Small intestine (tissue), 7 donors: ENCODE measurements around the gene AMZ1. TPM values are rescaled to one million over a fixed set of nuclear protein-coding genes. Genes with fewer than 3 reads are reported as not detected.

ENCODE experiments used
- DNase-seq, 2 donors: peaks; one replicate each; pipeline versions ENCODE4 v3.0.0 to v3.0.0-alpha.2; 2013
- FAIRE-seq: peaks from 2 replicates; lab custom pipeline; 2012; peaks lifted over from hg19 to GRCh38; lab: Jason Lieb, UNC
- H3K27ac ChIP-seq, 3 donors: one replicate each; pipeline ENCODE4 v1.5.1; 2013; ENCODE audit warnings: low read length in 2 of 3, mild to moderate bottlenecking in 2 of 3, control low read depth in 1 of 3, inconsistent platforms in 1 of 3, low read depth in 1 of 3, moderate library complexity in 1 of 3
- H3K27me3 ChIP-seq, 3 donors: one replicate each; pipeline ENCODE4 v1.6.1; 2013; ENCODE audit warnings: low read length in 3 of 3, inconsistent platforms in 1 of 3; ENCODE audit not compliant: control insufficient read depth in 3 of 3, insufficient read depth in 3 of 3
- H3K36me3 ChIP-seq, 3 donors: one replicate each; pipeline ENCODE4 v1.6.1; 2013; ENCODE audit warnings: low read length in 3 of 3, inconsistent platforms in 1 of 3, low read depth in 1 of 3, mild to moderate bottlenecking in 1 of 3, moderate library complexity in 1 of 3; ENCODE audit not compliant: control insufficient read depth in 3 of 3, insufficient read depth in 2 of 3
- H3K4me1 ChIP-seq, 3 donors: one replicate each; pipeline ENCODE4 v1.6.1; 2013; ENCODE audit warnings: low read length in 2 of 3, inconsistent platforms in 1 of 3, low read depth in 1 of 3, mild to moderate bottlenecking in 1 of 3, moderate library complexity in 1 of 3; ENCODE audit not compliant: control insufficient read depth in 3 of 3, insufficient read depth in 2 of 3
- H3K4me3 ChIP-seq, 3 donors: one replicate each; pipeline ENCODE4 v1.5.1; 2013; ENCODE audit warnings: low read length in 3 of 3, control low read depth in 1 of 3, inconsistent platforms in 1 of 3, low read depth in 1 of 3, mild to moderate bottlenecking in 1 of 3, moderate library complexity in 1 of 3
- H3K9me3 ChIP-seq, 2 donors: one replicate each; pipeline ENCODE4 v1.6.1; 2013; ENCODE audit warnings: low read depth in 1 of 2, low read length in 1 of 2; ENCODE audit not compliant: control insufficient read depth in 2 of 2, insufficient read depth in 1 of 2
- WGBS, 3 donors: extraction: QIAGEN DNeasy Blood & Tissue Kit; methylation state at CpG; one replicate each; pipeline ENCODE4 v1.1.7; 2013; 5-methylcytosine and 5-hydroxymethylcytosine counted together
- polyA plus RNA-seq, 4 donors: library from polyadenylated mRNA; stranded (reverse) in 3 of 4; unstranded in 1 of 4; fragments of 200-250 nt in 3 of 4; fragments of 120-200 nt in 1 of 4; gene quantifications; one replicate each; pipeline versions ENCODE4 v1.2.1 to v1.2.3, GENCODE V29; 2013
- donor health status: healthy with polysubstance abuse.
- donor health status: control.
- donor health status: control.
- donor health status: Bipolar disorder and iron deficiency.
- donor health status: healthy.

Gene AMZ1
- polyA plus RNA-seq, 4 donors = 0.07 to 0.24 TPM; not detected in 2

DNA sequence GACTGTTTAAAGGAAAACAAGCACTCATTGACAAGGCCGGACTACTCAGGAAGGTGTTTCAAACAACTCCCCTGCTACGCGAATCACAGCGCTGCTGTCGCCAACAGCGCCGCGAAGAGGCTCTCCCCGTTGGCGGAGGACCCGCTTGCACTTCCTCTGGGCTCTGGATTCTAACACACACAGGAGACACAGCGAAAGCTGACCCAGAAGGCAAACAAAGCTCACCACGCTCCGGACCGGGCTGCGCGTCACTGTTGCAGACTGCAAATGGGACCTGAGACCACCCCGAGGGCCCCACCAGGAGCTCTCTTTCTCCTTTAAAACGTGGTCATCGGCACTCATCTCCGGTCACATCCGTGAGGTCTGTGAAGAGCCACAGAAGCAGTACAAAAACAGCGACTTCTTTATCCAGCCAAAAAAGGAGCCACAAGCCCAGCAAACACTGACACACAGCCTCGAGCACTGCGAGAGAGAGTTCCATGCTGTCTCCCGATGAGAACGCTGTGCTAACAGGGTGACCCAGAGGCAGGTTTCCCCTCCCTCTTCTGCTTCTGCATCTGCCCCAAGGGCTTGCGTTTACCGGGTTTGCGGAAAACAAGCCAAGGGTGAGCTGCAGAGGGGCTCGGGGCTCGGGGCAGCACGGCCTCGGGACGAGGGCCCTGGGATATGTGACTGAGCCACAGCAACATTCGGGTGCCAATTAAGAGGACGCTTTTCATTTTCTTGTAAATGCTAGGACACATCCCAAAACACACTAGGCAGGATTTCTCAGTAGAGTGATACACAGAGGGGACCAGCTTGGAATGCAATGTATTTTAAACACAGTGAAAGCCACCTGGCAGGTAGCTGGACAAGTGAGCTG, 41.3 kb downstream of the AMZ1 start:
- Histone ChIP-seq H3K27ac (peak overlapping the region in 1 of 3 donors; percentile 57), H3K4me3 (no peak overlapping the region), H3K27me3 (no peaks in the 10 kb centered on the region), H3K9me3 (peaks cover 0 to 8% of the 10 kb centered on the region in 2 donors), H3K36me3 (peaks cover 0 to 71% (median 2%) of the 10 kb centered on the region in 3 donors), H3K4me1 (peaks cover 0 to 3% (median 0%) of the 10 kb centered on the region in 3 donors)
- FAIRE-seq (no peak), DNase-seq (no peak)
- WGBS, 3 donors = 72 to 92% (median 86%) methylated on average over 37 of the region's 37 CpGs

DNA sequence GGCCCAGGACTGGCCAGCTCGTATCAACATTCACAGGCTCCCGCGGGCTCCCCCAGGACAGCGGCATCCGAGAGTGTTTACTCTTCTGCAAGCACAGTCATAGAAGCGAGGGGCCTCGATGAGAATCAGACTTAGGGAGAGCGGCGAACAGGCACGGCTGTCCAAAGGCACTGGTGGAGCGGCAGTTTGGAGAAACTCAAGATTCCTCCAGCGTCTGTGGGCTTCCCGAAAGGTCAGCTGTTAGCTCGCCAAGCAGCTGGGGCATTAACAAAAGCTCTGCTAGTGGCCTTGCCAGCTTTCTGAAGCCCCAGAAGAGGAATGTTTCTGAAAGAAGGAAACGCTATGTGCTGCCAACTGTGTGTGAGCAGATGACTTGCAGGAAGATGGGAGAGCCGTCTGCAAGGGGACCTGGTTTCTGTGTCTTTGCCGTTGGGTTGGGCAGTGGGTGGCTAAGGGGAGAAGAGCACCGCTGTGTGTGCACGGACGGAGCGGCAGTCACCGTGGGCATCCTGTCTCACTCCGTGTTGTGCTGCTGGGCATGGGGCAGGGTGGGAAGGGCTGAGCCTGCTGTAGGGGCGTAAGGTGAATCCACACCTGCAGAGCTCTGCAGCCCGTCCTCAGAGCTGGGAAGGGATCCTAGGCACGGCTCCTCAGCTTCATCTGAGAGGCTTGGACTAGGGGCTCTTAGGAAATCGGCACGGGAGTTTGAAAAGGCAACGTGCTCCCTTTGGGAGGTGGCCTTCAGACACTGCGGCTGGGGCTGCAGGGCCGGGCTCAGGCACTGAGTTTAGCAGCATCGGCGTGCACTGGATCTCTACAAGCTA, 42.1 kb downstream of the AMZ1 start:
- 78 to 91% (median 88%) methylated on average over 33 of the region's 33 CpGs for WGBS, 3 donors
- Histone ChIP-seq H3K4me1 (peaks cover 0 to 3% (median 0%) of the 10 kb centered on the region in 3 donors), H3K9me3 (peaks cover 0 to 8% of the 10 kb centered on the region in 2 donors), H3K27ac (peak overlapping the region in 1 of 3 donors; percentile 57), H3K4me3 (no peak overlapping the region), H3K36me3 (peaks cover 0 to 68% (median 2%) of the 10 kb centered on the region in 3 donors), H3K27me3 (no peaks in the 10 kb centered on the region)
- FAIRE-seq (no peak), DNase-seq (no peak)

DNA sequence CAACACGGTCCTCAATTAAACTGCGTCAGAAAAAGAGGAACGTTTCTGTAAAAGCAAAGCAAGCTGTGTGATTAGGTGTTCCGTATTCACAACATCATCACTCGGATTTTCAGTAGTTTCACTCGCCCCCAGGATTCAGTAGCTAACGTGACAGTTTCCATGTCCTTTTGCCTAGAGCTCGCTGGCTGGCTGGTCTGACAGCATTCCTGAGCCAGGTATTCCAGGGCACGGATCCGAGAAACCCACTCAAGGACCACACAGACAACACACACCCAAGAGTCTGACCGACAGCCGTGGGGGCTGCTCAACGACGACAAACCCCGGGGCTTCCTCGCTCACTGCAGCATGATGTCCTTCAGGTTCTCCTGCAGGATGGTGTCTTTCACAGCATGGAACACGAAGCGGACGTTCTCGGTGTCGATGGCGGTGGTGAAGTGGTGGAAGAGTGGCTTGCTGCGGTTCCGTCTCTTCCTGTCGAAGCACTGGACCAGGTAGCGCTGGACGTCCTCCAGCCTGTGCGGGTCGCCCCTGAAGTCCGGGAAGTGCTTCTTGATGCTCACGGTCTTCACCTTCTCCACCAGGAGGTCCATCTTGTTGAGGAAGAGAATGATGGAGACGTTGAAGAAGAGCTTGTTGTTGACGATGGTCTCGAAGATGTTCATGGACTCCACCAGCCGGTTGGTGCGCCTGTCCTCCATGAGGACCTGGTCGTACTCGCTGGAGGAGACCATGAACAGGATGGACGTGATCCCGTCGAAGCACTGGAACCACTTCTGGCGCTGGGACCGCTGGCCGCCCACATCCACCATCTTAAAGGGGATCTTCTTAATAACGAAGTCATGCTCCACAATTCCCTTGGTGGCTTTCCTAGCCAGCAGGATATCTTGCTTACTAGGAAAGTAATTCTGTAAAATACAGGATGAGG, 43.1 kb downstream of the AMZ1 start:
- peaks cover 0 to 64% (median 2%) of the 10 kb centered on the region in 3 donors for H3K36me3 ChIP-seq
- no peak overlapping the region for H3K27ac ChIP-seq
- H3K4me3 ChIP-seq = no peak overlapping the region
- no peaks in the 10 kb centered on the region for H3K27me3 ChIP-seq
- 96% methylated on average over 45 of the region's 45 CpGs for WGBS, 3 donors
- FAIRE-seq = no peak
- DNase-seq = no peak
- peaks cover 0 to 8% of the 10 kb centered on the region in 2 donors for H3K9me3 ChIP-seq
- H3K4me1 ChIP-seq = peaks cover 0 to 3% (median 0%) of the 10 kb centered on the region in 3 donors

DNA sequence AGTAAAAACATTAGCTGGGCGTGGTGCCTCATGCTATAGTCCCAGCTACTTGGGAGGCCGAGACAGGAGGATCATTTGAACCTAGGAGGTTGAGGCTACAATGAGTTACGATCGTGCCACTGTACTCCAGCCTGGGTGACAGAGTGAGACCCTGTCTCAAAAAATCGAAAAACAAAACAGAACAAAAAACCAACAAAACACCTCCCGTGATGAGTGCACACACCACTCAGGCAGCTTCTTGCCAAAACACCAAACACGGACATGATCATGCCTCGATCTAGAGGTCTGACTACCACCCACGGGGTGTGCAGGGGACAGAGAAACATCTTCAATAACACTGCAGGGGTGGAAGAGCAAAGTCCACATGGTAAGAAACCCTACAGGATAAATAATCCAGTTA, 44.4 kb downstream of the AMZ1 start:
- Histone ChIP-seq H3K4me3 (no peak overlapping the region), H3K27ac (no peak overlapping the region), H3K36me3 (peaks cover 0 to 60% (median 2%) of the 10 kb centered on the region in 3 donors), H3K9me3 (peaks cover 0 to 8% of the 10 kb centered on the region in 2 donors), H3K4me1 (peaks cover 0 to 3% (median 0%) of the 10 kb centered on the region in 3 donors), H3K27me3 (no peaks in the 10 kb centered on the region)
- FAIRE-seq = no peak
- no peak for DNase-seq
- 91 to 92% (median 91%) methylated on average over 9 of the region's 9 CpGs for WGBS, 3 donors

DNA sequence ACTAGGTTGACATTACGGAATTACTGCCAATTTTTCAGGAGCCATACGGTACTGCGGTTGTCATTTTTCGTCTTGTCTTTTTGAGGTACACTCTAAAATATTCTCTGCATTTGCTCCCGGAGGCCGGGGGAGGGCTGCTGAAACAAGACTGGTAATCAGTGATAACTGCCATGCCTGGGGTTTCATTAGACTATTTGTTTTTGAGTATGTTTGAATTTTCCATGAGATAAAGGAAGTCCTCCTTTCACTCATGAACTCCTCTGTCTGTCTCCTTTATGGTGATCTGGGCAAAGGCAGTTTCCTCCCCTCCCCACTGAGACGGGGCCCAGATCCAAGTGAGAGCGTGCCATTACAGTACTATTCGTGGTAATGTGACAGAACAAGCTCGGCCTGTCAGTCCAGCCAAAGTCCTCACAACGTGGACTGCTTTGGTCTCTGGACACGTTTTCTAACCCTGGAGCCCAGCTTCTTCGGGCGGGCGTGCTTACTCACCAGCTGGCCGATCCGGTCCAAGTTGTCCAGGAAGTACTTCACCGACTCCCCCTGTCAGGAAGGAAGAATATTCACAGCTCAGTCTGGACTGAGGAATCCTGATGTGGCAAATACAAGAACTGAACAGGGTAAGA, 45.1 kb downstream of the AMZ1 start:
- H3K27me3 ChIP-seq = no peaks in the 10 kb centered on the region
- FAIRE-seq = no peak
- H3K9me3 ChIP-seq = peaks cover 0 to 8% of the 10 kb centered on the region in 2 donors
- WGBS, 3 donors = 53 to 61% (median 59%) methylated on average over 18 of the region's 18 CpGs
- peak overlapping the region in 2 of 3 donors; percentile 35 to 60 for H3K27ac ChIP-seq
- H3K4me3 ChIP-seq = no peak overlapping the region
- H3K36me3 ChIP-seq = peaks cover 0 to 56% (median 2%) of the 10 kb centered on the region in 3 donors
- DNase-seq = peak; percentile 48 to 49
- H3K4me1 ChIP-seq = peaks cover 0 to 3% (median 0%) of the 10 kb centered on the region in 3 donors

DNA sequence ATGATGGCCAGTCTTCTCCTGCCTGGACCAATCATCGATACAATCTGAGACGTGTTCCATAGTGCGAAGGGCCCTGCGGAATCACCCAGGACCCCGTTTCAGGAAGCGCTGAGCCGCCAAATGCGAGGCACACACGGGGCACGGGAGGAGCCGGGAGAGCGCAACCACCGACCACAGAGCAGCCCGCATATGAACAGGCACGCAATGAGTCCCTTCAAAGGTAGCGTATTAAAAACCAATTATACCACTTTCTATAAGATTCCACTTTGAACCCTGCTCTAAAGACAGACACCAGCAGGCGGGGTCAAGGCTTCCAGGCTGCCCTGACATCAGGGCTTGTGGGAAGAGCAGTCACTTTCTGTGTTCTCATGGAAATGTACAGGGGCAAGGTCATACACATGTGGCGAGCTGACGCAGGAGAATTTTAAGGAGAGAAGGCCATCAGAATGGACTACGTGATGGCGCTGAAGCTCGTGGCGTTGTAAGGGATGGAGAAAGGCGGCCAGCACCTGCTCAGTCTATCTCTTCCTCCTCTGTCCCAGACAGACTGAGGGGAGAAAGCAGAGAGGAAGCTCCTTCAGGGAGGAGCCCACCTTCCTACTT, 46.2 kb downstream of the AMZ1 start:
- WGBS, 3 donors = 88 to 97% (median 96%) methylated on average over 24 of the region's 24 CpGs
- no peak for DNase-seq

More for the DNA sequence above, 46.2 kb downstream of the AMZ1 start:
- Histone ChIP-seq H3K27me3 (no peaks in the 10 kb centered on the region), H3K27ac (no peak overlapping the region), H3K9me3 (peaks cover 0 to 8% of the 10 kb centered on the region in 2 donors), H3K4me3 (no peak overlapping the region), H3K4me1 (peaks cover 0 to 3% (median 0%) of the 10 kb centered on the region in 3 donors), H3K36me3 (peaks cover 0 to 56% (median 2%) of the 10 kb centered on the region in 3 donors)
- FAIRE-seq = no peak
